EL (cell line): ENCODE results near the gene RNASE11.
"Not testable (repeated sequence)": the region's sequence is repeated elsewhere in the genome, so short reads cannot be mapped to it uniquely, and the experiment has no call there.

ENCODE experiments used
- DNase-seq: peaks from one replicate; pipeline ENCODE4 v3.0.0-alpha.2; 2016

RNASE11 gene

DNA sequence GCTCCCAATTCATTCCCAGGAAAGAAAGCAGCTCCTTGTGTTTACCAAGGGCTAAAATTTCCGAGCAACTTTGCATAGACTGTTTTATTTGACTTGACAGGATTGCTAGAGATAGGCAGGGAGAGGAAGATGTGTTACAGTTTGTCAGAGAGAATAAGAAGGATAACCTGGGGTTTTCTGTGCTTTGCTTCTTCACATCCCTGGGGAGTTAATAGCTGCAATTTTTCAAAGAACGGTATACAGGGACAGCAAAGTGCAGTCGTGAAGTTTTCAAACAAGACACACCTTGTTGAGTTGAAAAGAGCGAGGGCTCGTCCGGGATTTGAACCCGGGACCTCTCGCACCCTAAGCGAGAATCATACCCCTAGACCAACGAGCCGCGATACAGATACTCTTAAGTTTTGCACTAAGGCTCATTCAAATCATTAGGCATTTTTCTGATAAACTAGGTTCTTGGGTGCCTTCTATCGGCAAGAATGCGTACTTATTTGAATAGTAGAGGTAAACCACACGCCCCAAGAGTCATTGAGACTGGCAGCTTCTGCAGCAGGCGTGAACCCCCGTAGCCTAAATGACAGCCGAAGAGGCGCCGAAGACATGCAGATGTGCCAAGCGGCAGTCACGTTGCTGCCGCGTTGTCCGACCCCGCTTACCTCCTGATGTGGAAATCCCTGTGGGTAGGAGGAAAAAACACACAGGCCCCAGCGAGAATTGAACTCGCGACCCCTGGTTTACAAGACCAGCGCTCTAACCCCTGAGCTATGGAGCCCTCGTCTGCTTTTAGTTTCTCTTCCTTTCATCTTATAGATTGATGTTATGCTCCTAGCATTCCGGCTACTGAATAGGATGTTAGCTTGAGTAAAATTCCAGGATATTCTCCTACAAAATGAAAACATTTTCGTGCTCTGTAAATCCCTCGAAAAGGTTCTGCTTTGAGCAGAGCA lies 25.6 kb upstream of the RNASE11 start:
- DNase-seq: peak; percentile 98

DNA sequence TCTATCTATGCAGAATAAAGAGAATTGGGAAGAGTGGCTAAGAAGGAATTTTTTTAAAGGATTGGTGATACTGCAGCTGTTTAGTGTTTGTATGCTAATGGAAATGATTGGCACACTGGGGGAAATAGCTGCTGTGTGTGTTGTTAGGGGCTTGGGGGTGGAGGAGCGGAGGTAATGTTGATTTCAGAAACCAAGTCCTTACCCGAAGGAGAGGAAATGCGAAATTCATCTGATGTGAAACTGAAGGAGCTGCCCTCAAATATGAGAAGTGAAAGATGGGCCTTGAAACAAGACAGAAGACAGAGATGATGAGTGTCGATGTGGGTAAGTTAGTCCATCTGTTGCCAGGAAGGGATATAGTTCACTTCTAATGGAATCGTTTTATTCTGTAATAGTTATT lies 24.6 kb upstream of the RNASE11 start:
- DNase-seq: no peak

DNA sequence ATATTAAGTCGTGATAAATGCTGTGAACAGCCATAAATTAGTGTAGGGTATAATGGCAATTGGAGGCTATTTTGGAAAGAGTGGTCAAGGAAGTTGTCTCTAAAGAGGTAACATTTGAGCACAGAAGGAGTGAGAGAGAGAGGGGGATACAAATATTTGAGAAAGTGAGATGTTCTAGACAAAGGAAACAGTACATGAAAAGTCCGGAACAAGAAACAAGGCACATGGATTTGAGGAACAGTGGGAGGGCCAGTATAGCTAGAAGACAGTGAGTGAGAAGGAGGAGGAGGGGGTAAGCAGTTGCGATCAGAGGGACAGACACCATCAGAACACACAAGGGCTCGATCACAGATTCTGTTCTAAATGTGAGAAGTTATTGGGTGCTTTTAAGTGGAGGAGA lies 23.5 kb upstream of the RNASE11 start:
- DNase-seq: no peak

DNA sequence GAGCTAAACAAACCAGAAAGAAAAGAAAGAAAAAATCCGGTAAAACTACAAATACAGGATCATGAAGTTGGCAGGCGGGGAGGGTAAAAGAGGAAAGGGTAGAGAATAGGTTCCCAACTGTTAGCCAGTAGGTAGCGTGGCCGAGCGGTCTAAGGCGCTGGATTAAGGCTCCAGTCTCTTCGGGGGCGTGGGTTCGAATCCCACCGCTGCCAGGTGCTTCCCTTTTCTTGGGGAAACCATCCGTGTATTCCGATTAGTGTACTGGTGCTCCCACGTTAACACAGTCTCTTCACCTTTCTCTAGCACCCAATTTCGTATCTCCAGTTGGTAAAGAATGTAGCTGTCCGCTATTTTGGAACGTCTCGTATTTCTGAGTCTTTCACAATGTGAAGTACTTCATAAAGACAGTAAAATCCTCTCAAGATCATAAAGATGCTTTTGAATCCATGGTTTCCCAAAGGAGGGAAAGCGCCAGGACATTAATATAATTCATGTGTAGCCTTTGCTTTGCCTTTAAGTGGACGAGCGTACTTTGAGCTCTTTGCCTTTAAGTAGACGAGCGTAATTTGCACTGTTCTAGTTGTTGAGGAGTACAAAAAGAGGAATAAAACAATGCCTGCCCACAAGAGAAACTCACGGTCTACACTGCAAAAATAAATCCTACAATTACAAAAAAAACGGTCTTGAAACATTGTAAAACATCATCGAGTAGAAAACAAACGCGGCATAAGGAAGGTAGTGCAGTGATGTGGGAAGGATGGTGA lies 22.4 kb upstream of the RNASE11 start:
- peak; percentile 83 for DNase-seq

DNA sequence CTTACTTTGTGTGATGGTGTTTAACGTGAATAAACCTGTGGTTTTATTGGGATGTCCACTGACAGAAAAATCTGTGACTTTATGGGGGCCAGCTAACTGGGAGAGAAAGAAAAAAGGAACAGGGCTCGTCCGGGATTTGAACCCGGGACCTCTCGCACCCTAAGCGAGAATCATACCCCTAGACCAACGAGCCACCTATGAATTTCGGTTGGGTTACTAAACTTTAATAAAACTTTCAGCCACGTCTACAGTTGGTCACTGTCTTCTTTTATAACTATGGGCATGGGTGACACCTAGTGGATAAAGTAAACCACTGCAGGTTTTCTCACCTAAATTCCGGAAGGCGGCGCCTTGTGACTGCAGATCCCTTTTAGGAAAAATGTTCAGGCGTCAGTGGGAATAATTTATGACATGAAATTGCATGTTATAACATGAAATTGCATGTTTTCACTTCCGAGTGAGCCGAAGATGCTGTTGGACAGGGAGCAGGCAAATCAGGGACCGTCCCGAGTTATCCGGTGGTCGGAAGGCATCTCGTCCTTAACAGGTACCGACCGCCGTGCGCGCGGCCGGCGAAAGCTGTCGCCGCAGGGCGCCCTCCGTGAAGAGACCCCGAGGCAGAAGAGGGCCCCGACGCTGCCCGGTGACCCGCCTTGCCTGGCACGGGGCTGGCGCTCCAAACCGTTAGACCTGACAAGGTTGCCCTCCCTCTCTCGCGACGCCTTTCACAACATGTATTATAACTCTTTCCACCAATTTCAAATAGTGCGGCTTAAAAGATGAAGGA lies 21.6 kb upstream of the RNASE11 start:
- DNase-seq: peak; percentile 90

DNA sequence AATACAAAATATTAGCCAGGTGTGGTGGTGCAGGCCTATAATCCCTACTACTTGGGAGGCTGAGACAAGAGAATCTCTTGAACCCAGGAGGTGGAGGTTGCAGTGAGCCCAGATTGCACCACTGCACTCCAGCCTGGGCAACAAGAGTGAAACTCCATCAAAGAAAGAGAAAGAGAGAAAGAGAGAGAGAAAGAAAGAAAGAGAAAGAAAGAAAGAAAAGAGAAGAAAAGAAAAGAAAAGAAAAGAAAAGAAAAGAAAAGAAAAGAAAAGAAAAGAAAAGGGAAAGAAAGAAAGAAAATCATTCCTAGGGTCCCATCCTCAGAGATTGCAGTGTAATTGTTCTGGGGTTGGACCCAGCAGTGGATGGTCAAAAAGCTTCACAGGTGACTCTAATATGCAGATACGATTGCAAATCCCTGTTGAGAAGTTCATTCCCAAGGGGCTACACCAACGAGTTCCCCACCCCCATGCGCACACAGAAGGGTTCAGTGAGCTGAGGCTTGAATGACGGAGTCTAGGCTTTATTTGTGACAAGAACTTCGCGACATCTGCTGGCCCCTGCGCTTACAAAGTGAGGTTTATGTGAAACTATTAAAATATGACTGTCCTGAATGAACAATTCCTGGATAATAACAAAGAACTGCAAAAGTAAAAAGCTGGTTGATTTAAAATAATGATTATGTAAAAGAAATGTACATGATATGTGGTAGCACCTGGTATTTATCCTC lies 20.7 kb upstream of the RNASE11 start:
- no peak for DNase-seq

DNA sequence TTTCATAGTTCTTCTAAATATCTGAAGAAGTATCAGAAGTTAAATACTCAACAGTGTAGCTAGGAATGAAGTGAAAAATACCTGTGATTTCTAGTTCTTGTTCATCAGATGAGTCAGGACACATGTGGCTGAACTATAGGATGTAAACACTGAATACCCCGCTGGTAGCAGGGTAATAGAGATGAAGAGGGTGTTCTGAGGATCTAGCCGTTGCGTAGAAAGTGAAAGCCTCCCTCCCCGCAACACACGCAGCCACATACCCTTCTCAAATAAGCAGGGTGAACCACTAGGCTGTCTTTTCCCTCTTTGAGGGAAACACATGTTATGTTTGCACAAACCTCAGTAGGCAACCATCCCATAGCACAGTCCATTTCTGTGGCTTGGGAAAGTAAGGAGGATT lies 19.8 kb upstream of the RNASE11 start:
- no peak for DNase-seq

DNA sequence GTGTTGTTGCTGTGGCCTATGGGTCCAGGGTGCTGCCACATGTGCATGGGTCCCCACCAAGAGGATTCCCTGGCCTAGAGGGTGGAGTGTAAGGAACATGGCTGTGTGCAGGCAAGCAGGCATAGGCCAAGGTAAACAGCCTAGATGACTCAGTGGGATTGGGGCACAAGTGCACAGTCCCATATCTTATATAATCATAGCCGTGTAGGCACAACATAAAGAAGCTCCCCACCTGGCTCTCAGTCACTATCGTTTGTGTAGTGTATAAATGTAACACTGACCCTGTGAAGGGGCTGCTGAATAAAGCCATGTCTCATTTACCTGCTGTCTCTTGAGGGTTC lies 19.1 kb upstream of the RNASE11 start:
- no peak for DNase-seq

DNA sequence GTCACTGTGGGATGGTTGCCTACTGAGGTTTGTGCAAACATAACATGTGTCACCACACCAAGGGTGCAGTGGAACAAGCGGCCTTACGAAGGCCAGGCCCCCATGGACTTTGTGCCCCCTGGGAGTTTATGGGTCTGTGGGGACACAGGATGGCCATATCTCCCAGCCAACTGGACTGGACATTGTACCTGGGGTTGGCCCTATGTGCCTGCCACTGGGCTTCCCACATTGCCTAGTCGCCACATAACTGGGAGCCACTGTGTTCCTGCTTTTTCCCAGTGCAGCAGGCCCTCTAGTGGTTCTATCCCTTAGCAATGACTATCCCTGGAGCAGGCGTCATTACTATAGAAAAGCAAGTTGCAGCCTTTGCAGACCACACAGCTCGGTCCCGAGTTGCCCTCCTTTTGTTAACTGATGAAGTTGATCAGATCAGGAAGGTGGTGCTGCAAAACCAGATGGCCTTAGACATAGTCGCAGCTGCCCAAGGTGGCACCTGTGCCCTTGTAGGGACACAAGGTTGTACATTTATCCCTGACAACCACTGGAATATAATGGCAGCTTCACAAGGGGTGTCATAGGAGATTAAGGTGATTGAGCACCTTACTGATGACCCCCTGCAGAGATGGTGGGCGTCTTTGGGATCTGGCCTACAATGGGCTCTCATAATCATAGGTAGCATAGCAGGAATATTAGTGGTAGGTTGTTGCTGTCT lies 18.5 kb upstream of the RNASE11 start:
- peak; percentile 37 for DNase-seq

DNA sequence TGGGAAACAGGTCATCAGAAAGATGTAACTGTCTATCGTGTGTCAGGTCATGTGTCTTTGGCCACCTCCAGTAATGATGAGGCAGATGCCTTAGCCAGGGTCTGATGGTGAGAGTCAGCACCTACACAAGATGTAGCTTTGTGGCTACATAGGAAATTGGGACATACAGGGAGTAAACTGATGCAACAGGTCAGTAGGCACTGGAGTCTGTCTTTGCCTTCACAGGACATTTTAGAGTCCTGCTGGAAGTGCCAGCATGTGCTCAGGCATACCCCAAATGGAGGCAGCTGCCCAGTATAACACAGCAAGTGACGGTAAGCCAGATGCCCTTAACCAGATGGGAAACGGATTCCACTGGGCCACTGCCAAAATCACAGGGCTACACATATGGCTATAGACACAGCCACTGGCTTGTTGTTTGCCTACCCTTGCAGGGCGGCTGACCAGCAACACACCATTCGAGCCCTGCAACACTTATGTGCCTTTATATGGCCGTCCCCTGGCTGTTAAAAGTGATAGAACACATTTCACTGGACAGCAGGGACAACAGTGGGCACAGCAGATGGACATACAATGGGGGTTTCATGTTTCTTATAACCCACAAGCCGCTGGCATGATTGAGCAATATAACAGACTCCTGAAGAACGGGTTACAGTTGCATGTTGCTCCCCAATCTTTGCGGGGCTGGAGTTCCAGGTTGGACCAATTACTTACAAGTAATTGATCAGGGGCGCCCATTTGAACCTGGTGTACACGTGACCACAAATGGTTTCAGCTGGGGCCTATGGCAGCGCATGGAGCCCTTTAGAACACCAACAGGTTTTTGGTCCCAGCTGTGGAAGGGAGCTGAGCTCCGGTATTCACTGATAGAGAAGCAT lies 16.3 kb upstream of the RNASE11 start:
- no peak for DNase-seq

DNA sequence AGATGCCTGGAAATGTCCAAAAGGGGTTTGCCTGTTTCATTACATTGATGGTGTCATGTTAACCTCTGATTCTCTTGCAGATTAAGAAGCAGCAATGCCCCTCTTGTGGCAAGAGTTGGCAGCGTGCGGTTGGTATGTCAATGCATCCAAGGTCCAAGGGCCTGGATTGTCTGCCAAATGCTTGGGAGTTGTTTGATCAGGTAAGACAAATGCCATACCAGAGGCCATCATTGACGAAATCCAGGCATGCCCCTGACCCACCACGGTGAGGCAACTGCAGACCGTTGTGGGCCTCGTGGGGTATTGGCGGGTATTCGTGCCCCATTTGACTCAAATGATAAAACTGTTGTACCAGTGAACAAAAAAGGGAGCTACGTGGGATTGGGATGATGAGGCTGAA lies 14.8 kb upstream of the RNASE11 start:
- DNase-seq: no peak

DNA sequence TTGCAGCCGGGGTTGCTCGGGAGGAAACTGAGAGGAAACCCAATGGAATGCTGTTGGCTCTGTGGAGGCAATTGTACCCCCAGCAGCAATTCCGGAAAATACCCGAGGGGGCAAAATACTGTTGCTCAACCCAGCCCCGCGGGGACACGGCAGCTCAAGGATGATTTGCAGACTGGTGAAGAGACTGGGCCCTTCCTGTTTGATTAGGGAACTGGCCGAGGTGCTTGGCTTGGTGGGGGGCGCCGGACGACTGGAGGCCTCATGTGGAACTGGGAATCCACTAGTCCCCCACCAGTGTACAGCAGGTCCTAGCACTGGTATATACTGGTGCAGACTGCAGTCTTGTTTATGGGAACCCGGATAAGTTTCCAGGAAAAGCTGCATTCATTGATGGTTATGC lies 13.7 kb upstream of the RNASE11 start:
- no peak for DNase-seq

DNA sequence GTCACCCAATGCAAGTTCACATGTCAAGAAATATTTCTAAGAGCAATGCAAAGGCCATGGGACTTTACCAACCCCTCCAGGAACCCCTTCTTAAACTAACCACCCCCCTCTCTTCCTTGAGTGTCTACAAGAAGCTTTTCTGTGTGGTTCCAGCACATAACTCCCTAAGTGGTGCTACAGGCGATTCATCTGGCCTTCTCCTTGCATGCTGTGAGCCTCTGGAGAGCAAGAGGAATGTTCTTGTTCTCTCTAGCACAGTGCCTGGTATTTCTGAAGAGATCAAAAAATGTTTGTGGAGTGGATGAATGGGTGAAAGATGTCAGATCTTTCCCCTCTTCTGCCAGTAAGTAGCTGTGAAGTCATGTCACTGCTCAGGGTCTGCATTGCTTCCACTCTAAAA lies 9.3 kb upstream of the RNASE11 start:
- DNase-seq: no peak

DNA sequence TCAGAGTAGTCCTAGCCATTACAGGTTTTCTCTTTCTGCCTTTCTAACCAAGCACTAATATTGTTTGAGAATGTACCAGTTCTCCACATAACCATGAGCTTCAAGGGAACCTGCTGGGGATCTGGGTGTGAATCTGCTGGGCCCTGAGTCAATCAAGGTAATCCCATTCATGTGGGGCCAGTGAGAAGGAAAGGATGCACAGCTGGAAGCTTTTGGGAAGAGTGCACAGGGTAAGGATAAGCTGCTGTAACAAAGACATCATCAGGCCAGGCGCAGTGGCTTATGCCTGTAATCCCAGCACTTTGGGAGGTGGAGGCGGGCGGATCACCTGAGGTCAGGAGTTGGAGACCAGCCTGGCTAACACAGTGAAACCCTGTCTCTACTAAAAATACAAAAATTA lies 7.9 kb upstream of the RNASE11 start:
- not testable (repeated sequence) for DNase-seq

DNA sequence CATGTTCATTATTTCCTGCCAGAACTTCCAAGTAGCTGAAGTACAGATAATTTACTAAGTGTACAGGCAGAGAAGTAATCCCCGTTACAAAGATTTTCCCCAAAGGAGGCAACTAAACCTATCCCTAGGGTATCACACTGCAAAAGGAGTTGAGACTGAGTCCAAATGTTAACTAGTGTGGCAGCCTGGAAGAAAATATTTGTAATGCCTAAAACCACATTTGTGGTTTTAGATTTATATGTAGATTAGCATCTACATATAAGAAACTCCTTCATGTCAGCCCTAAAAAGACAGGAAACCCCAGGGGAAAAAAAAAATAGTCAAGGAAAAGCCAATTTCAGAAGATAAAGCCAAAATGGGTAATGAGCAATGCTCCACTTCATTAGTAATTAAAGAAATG lies 4.8 kb upstream of the RNASE11 start:
- no peak for DNase-seq

DNA sequence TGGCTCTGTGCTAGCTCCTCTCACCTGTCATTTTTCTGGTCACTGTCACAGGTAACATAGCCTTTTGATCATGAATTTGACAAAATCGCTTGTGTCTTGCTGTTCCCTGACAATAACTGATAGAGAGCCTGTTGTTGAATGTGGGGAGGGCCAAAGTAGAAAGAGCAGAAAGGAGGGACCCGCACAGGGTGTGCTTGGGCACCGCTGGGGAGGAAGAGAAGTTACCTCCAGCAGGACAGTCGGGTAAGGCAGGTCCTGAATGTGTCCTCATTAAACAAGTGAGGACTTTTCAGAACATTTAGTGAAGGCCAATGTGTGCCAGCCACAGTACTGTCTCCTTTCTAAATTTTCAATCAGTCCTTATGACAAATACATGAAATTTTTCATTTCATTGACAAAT lies 3.4 kb upstream of the RNASE11 start, which contains the start of gene RNASE12:
Gene RNASE12 (minus strand): TSS at position 142 of the 400 bp plus-strand sequence. CDS start 653 bp downstream, outside the sequence.
- no peak for DNase-seq

DNA sequence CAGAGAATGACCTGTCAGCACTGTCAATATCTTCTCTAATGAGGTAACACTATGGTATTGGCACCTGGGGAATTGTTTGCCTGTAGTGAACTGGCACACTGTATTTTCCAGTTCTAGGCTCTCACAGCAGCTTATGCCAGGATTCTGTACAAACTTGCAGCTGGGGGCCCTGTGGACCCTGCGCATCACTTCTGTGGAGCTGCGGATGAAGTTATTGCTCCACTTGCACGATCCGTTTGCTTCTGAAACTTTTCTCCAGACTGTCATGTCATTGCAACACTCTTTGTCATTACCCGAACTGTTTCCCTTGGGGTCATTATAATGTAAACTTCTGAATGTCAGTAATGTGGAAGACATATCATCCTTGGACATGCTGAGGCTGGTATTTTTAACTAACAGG lies 3.9 kb downstream of the RNASE11 start:
- DNase-seq: no peak

DNA sequence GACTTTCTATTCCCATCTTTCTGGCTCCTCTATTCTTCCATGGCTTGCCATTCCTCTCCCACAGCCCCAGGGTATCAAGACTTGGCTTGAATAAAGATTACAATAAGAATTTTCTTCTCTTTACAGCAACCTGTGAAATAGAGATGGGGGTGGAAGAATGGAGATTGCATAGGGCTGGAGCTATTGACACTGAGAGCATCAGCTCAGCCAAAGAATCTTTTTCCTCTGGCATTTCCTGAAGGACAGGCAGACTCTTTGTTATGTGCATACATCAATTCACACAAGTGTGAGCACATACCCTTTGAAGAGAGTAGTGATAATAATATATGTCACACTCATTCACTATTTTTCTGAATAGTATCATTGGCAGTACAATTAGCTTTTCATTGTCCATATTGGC lies 4.7 kb downstream of the RNASE11 start:
- no peak for DNase-seq

DNA sequence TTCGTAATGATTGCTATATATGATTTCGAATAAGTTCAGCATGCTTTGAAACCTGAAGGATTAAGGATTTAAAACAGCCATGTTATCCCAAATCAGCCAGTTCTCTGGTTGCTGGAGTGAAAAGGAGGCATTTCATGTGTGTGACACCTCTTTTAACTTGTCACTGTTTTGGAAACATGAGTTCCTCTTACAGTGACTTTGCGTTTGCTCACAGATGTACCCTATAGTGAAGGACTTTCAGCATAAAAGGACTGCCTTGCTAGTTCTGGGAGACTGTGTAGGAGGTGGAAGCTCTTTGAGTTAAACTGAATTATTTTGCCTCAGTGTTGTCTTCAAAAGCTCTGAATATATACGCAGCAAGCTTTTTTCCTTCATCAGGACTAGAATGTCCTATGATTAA lies 7.6 kb downstream of the RNASE11 start:
- DNase-seq: no peak

DNA sequence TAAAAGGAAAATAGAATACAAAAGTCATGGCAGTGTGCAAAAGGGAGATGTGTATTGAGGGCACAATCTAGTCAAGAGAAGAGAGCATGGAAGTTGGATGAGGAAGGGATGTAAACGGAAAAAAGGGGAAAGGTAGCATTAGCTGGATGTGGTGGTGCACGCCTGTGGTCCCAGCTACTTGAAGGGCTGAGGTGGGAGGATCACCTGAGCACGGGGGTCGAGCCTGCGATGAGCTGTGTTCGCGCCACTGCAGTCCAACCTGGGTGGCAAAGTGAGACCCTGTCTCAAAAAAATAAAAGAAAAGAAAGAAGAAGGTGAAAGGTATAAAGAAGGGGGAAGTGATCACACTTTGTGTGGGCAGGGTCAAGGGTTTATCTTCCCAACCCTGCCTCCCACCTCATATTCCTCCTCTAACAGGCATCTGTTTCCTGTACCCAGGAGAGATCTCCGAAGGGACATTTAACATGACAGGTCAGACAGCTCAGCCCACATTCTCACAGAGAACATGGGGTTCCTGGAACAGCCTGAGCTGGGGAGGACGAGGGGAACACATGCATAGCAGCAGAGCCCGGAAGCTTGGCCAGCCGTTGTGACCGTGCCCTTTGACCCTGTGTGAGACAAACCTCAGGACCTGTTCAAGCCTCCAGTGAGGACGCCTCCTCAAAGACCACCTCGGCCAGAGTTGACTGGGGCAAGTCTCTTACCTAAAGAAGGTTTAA lies 8.9 kb downstream of the RNASE11 start:
- no peak for DNase-seq
